Chondrocyte (in vitro differentiated cells): ENCODE results near the gene NPNT. TPM values are rescaled to one million over a fixed set of nuclear protein-coding genes. Genes with fewer than 3 reads are reported as not detected.

ENCODE experiments used
- DNase-seq: peaks from one replicate; pipeline ENCODE4 v3.0.0; 2021; ENCODE audit warnings: mixed read lengths, low spot score
- H3K27ac Mint-ChIP-seq: one replicate; pipeline ENCODE4 v1.8.0; 2021; ENCODE audit warnings: mild to moderate bottlenecking, moderate library complexity, mixed read lengths; ENCODE audit not compliant: unreplicated experiment
- H3K27me3 Mint-ChIP-seq: 2 replicates; pipeline ENCODE4 v1.8.0; 2021; ENCODE audit warnings: low read depth, mixed read lengths
- H3K36me3 Mint-ChIP-seq: 2 replicates; pipeline ENCODE4 v1.8.0; 2021; ENCODE audit warnings: low read depth, mixed read lengths
- H3K4me1 Mint-ChIP-seq: 2 replicates; pipeline ENCODE4 v1.8.0; 2021; ENCODE audit warnings: low read depth, mild to moderate bottlenecking, mixed read lengths
- H3K4me3 Mint-ChIP-seq: one replicate; pipeline ENCODE4 v1.8.0; 2021; ENCODE audit warnings: mild to moderate bottlenecking, moderate library complexity, mixed read lengths; ENCODE audit not compliant: unreplicated experiment
- H3K9me3 Mint-ChIP-seq: 2 replicates; pipeline ENCODE4 v1.8.0; 2021; ENCODE audit warnings: low read depth, mixed read lengths
- total RNA-seq: library from RNA; stranded (reverse); gene quantifications from 3 replicates; pipeline ENCODE4 v1.2.1, GENCODE V29; 2021
- TF ChIP-seq, protein P1 (sequence below): fragments of 200-600 bp; sonication (generic); IDR thresholded peaks from 2 replicates; pipeline ENCODE4 v1.5.0; 2021; ENCODE audit warnings: antibody characterized with exemption, mild to moderate bottlenecking, moderate library complexity

NPNT gene
- total RNA-seq, 1 donor from 2014 or later: 2.8 TPM

DNA sequence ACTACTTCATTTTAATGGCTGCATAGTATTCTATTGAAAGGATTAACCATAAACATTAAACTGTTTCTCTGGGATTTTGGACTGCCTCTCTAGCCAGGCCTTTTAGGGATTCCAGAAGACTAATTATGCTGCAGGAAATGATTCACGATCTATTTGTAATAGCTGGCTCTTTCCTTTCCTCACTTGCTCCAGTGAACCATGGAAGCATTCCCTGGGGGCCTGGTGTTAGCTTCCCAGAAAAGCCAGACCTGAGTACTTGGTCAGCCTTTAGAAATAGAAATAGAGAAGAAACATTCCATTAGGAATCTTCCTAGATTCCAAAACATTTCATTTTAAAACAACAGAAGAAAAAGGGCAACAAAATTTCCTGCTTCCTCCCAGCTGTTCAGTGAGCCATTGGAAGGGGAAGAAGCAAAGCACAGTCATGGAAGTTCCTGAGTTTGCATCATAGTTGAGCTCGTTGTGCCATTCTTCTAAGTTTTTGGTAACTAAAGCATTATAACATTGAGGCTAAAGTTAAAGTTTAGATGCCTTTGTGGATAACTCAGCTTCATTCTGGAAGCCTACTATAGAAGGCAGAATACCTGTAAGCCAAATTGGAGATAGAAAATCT is 83.5 kb downstream of the NPNT start:
- peaks cover 12% of the 10 kb centered on the region for H3K4me1 Mint-ChIP-seq
- peak overlapping the region; percentile 87 for H3K27ac Mint-ChIP-seq
- peaks cover 8% of the 10 kb centered on the region for H3K36me3 Mint-ChIP-seq
- H3K9me3 Mint-ChIP-seq: peaks cover 20% of the 10 kb centered on the region
- H3K27me3 Mint-ChIP-seq: peaks cover 4% of the 10 kb centered on the region
- H3K4me3 Mint-ChIP-seq: no peak overlapping the region
- DNase-seq: no peak
- TF ChIP-seq, protein P1, sequence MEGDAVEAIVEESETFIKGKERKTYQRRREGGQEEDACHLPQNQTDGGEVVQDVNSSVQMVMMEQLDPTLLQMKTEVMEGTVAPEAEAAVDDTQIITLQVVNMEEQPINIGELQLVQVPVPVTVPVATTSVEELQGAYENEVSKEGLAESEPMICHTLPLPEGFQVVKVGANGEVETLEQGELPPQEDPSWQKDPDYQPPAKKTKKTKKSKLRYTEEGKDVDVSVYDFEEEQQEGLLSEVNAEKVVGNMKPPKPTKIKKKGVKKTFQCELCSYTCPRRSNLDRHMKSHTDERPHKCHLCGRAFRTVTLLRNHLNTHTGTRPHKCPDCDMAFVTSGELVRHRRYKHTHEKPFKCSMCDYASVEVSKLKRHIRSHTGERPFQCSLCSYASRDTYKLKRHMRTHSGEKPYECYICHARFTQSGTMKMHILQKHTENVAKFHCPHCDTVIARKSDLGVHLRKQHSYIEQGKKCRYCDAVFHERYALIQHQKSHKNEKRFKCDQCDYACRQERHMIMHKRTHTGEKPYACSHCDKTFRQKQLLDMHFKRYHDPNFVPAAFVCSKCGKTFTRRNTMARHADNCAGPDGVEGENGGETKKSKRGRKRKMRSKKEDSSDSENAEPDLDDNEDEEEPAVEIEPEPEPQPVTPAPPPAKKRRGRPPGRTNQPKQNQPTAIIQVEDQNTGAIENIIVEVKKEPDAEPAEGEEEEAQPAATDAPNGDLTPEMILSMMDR: no peak

- TF ChIP-seq, protein P1: no peak
- Mint-ChIP-seq H3K9me3 (peaks cover 21% of the 10 kb centered on the region), H3K27ac (no peak overlapping the region), H3K4me3 (no peak overlapping the region), H3K4me1 (peaks cover 12% of the 10 kb centered on the region), H3K27me3 (peaks cover 4% of the 10 kb centered on the region), H3K36me3 (peaks cover 9% of the 10 kb centered on the region)
- DNase-seq: no peak
These were observed 84.2 kb downstream of the NPNT start for GRCh38 chr4:105979506-105979905.

DNA sequence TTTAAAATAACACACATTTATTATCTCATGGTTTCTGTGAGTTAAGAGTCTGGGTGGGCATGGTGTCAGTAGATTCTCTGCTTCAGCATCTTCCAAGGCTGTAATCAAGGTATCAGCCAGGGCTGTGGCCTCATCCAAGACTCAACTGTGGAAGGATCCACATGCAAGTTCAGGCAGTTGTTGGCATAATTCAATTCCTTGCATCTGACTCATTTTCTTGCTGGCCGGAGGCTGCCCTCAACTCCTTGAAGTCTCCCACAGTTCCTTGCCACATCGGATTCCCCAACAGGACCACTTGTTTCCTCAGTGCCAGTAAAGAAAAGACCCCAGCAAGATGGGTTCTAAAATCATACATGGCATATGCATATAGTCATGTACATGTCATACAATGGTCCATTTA is 93.4 kb downstream of the NPNT start:
- no peak overlapping the region for H3K4me3 Mint-ChIP-seq
- no peak for DNase-seq
- H3K27me3 Mint-ChIP-seq: no peaks in the 10 kb centered on the region
- H3K4me1 Mint-ChIP-seq: peaks cover 23% of the 10 kb centered on the region
- peak overlapping the region; percentile 13 for H3K27ac Mint-ChIP-seq
- H3K9me3 Mint-ChIP-seq: peaks cover 12% of the 10 kb centered on the region
- H3K36me3 Mint-ChIP-seq: peaks cover 2% of the 10 kb centered on the region
- TF ChIP-seq, protein P1: no peak

DNA sequence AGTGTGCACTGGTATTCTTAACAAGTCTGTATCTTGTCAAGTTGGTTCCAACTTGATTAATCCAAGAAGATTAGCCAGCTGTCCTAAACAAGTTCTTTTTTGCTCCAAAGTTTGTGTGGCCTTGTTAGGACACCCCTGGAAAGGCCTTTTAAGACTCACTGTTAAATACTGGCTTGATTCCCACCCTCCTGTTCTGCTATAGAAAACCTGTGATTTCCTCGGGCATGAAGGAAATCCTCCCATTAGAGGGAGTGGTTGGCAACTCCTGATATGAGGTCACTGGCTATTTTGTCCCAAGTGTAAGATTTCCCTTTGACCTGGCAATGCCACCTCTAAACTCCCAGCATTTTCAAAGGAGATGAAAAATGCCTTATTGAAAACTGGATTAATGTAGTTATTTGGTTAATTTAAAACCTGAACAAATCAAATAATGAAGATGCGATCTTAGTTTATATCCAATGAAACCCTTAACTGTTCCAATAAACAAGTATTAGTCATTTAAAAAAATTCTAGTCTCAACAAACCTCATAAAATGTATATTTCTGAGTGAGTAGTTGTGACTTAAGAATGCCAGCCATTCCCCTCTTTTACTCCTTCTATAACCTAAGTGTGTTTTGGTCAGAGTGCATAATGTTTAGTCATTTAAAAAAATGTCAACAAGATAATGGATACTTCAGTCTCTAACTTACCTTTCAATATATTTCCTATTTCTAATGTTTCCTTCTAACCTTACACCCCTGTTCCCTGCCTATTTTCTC is 94.4 kb downstream of the NPNT start:
- Mint-ChIP-seq H3K4me1 (peaks cover 23% of the 10 kb centered on the region), H3K27ac (peak overlapping the region; percentile 22), H3K4me3 (no peak overlapping the region), H3K36me3 (no peaks in the 10 kb centered on the region), H3K27me3 (peaks cover 3% of the 10 kb centered on the region), H3K9me3 (peaks cover 10% of the 10 kb centered on the region)
- TF ChIP-seq, protein P1: no peak
- no peak for DNase-seq

DNA sequence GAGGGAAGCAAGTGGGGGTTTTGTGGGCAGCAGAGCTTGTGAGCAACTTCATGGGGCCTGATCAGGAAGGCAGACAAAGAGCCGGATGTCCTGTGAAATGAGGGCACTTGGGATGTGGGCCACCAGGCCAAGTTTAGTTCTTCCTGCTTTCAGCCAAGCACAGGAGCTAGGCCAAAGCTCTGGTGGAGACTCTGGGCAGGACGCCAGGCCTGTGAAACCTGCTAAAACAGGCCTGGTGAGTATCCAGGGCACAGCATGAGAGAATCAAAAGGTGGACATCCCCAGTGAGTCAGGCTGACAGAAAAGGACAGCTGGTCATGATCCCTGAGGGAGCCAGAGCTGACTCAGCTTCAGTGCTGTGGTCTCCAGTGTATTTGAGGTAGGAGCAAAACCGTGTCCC is 95.7 kb downstream of the NPNT start:
- Mint-ChIP-seq H3K27ac (peak overlapping the region; percentile 64), H3K36me3 (no peaks in the 10 kb centered on the region)
- DNase-seq: no peak

More for the DNA sequence above, 95.7 kb downstream of the NPNT start:
- H3K27me3 Mint-ChIP-seq: peaks cover 4% of the 10 kb centered on the region
- peaks cover 23% of the 10 kb centered on the region for H3K4me1 Mint-ChIP-seq
- no peak overlapping the region for H3K4me3 Mint-ChIP-seq
- peaks cover 10% of the 10 kb centered on the region for H3K9me3 Mint-ChIP-seq
- TF ChIP-seq, protein P1: no peak
